Body of pancreas (tissue), 4 donors: ENCODE results near the gene TRPV6.

Experiments
- CTCF ChIP-seq, 7 experiments: fragments of 450-650 bp in 4 of 7; fragments of 200-600 bp in 3 of 7; sonication (generic) in 3 of 7; IDR thresholded peaks; one replicate each; pipeline ENCODE4 v1.5.1; 2016 to 2019; ENCODE audit warnings: antibody characterized with exemption in 7 of 7
- POLR2A ChIP-seq, 3 donors: fragments of 450-650 bp; IDR thresholded peaks; one replicate each; pipeline ENCODE4 v1.6.1; 2016; ENCODE audit warnings: antibody characterized with exemption in 3 of 3, mild to moderate bottlenecking in 2 of 3

GRCh38 chr7:142855114-142855743 lies 30.3 kb downstream of the TRPV6 start:
- TF ChIP-seq POLR2A (IDR thresholded peaks at IDR 0.05) (no peak), CTCF (IDR thresholded peaks at IDR 0.05) (peak in 2 of 7 experiments; percentile 9 to 19)
